ENCODE results near the gene HM13. TPM values are rescaled to one million over a fixed set of nuclear protein-coding genes. Genes with fewer than 3 reads are reported as not detected.
"Not testable (repeated sequence)": the region's sequence is repeated elsewhere in the genome, so short reads cannot be mapped to it uniquely, and the experiment has no call there.

HM13 gene, protein sequence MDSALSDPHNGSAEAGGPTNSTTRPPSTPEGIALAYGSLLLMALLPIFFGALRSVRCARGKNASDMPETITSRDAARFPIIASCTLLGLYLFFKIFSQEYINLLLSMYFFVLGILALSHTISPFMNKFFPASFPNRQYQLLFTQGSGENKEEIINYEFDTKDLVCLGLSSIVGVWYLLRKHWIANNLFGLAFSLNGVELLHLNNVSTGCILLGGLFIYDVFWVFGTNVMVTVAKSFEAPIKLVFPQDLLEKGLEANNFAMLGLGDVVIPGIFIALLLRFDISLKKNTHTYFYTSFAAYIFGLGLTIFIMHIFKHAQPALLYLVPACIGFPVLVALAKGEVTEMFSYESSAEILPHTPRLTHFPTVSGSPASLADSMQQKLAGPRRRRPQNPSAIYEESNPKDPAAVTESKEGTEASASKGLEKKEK
- 100 to 1,000 TPM in 2 of 3 donors, 10 to 100 TPM in 1; 95.6 to 137 (median 109) TPM for total RNA-seq
- long read RNA-seq, donor 1, transcript HM13-202 (12 exons, 1,606 nt), result major isoform, 99 of 151 reads
- long read RNA-seq, donor 1, partial matches to known transcripts, result 8 of 151 reads
- long read RNA-seq, donor 1, other reads (novel, unspliced or antisense), result 33 of 151 reads
- long read RNA-seq, donor 2, transcript HM13-221 (2 exons, 372 nt), result minor isoform, 12 of 125 reads
- long read RNA-seq, donor 2, transcript HM13-202 (12 exons, 1,606 nt), result major isoform, 89 of 125 reads
- long read RNA-seq, donor 2, partial matches to known transcripts, result 5 of 125 reads
- long read RNA-seq, donor 2, other reads (novel, unspliced or antisense), result 15 of 125 reads

DNA sequence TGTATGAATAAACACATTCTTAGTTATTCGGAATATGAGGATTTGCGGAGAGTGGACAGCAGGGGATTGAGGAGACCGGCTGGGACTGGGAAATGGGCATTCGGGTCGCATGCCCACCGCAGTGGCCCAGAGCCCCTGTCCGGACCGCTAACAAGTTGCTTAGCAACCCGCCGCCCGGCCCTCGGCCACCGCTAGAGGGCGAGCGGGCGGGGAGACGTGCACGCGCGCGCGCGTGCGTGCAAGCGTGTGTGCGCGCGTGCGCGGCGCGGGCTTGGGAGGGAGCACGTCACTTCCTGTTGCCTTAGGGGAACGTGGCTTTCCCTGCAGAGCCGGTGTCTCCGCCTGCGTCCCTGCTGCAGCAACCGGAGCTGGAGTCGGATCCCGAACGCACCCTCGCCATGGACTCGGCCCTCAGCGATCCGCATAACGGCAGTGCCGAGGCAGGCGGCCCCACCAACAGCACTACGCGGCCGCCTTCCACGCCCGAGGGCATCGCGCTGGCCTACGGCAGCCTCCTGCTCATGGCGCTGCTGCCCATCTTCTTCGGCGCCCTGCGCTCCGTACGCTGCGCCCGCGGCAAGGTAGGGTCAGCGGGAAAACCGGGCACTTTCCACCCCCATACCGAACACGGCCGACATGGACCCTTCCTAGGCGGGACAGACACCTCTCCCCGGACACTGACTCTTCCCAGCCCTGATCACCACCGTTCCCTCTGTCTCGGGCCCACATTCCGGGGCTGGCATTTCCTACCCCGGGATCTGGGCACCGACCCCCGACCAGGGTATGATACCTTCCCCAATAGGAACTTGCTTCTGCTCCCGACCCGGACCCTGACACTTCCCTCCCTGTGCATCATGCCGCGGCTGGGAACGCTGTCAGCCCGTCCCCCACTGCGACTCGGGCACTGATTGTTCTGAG is at the start of gene HM13:
TSS of gene HM13 (plus strand) at position 289 of the 918 bp plus-strand sequence. CDS start at position 399, 110 bp downstream.
- H3K9me3 ChIP-seq, result no peaks in the 10 kb centered on the region
- peak; percentile 93 to 95 (median 93) for DNase-seq
- peak; percentile 99 for ATAC-seq
- TF ChIP-seq, protein P1, sequence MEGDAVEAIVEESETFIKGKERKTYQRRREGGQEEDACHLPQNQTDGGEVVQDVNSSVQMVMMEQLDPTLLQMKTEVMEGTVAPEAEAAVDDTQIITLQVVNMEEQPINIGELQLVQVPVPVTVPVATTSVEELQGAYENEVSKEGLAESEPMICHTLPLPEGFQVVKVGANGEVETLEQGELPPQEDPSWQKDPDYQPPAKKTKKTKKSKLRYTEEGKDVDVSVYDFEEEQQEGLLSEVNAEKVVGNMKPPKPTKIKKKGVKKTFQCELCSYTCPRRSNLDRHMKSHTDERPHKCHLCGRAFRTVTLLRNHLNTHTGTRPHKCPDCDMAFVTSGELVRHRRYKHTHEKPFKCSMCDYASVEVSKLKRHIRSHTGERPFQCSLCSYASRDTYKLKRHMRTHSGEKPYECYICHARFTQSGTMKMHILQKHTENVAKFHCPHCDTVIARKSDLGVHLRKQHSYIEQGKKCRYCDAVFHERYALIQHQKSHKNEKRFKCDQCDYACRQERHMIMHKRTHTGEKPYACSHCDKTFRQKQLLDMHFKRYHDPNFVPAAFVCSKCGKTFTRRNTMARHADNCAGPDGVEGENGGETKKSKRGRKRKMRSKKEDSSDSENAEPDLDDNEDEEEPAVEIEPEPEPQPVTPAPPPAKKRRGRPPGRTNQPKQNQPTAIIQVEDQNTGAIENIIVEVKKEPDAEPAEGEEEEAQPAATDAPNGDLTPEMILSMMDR (IDR thresholded peaks at IDR 0.05), result peak; percentile 97
- intact Hi-C loops (cut with DNase I, micrococcal nuclease), result no loop called here
- H3K4me1 ChIP-seq (ENCODE audit: low read depth), result peaks cover 28% of the 10 kb centered on the region
- peak within 1 kb of the TSS; percentile 56 for H3K4me3 ChIP-seq
- H3K36me3 ChIP-seq (ENCODE audit: low read depth), result no peaks in the 10 kb centered on the region

DNA sequence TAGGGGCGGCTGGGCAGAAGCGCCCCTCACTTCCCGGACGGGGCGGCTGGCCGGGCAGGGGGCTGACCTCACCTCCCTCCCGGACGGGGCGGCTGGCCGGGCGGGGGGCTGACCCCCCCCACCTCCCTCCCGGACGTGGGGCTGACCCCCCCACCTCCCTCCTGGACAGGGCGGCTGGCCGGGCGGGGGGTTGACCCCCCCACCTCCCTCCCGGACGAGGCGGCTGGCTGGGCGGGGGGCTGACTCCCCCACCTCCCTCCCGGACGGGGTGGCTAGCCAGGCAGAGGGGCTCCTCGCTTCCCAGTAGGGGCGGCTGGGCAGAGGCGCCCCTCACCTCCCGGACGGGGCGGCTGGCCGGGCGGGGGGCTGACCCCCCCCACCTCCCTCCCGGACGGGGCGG is 43.3 kb upstream of the HM13 start:
- not testable (repeated sequence) for ATAC-seq

DNA sequence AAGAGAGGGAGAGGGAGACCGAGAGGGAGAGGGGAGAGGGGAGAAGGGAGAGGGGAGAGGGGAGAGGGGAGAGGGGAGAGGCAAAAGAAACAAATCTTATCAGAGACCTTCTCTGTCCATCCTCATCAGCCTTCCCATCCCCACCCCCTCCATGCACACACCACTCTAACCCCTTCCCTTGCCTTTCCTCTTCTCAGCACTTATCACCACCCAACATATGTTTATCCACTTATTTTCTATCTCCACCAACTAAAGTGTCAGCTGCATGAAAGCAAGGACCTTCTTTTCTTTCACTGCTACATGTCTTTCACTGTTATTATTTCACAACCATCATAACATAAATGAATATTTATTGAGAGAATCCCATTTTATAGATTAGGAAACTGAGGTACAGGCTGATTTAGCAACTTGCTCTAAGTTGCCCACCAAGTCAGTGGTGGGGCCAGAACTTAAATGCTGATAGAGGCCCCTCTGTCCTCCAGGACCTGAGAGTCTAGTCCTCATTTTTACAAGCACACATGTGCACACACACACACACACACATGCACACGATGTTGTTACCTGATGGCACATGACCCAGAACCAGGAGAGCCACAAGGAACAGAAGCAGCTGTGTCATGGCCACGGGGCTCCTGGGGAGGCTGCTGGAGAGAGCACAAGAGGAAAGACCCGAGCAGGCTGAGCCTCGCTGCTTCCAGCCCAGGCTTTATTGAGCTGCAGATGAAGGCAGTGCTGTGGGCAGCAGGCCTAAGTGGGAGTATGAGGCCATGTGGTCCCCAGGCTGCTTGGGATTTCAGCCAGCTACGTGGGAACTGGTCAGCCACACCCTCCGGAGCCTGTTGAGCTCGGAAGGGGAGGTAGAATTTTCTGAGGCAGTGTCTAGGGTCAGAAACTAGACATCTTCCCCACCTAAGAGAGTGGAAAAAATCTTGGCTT is 41.6 kb upstream of the HM13 start:
- no peak for ATAC-seq
- Histone ChIP-seq H3K4me1 (ENCODE audit: low read depth) (no peaks in the 10 kb centered on the region), H3K36me3 (ENCODE audit: low read depth) (no peaks in the 10 kb centered on the region), H3K4me3 (no peak overlapping the region), H3K9me3 (no peaks in the 10 kb centered on the region)
- no peak for DNase-seq
- intact Hi-C loops (cut with DNase I, micrococcal nuclease), result no loop called here
- TF ChIP-seq, protein P1 (IDR thresholded peaks at IDR 0.05), result no peak

More for the DNA sequence above, 43.3 kb upstream of the HM13 start:
- H3K4me1 ChIP-seq (ENCODE audit: low read depth); intact Hi-C loops (cut with DNase I, micrococcal nuclease); H3K36me3 ChIP-seq (ENCODE audit: low read depth); DNase-seq; H3K9me3 ChIP-seq; H3K4me3 ChIP-seq: not testable (repeated sequence)

DNA sequence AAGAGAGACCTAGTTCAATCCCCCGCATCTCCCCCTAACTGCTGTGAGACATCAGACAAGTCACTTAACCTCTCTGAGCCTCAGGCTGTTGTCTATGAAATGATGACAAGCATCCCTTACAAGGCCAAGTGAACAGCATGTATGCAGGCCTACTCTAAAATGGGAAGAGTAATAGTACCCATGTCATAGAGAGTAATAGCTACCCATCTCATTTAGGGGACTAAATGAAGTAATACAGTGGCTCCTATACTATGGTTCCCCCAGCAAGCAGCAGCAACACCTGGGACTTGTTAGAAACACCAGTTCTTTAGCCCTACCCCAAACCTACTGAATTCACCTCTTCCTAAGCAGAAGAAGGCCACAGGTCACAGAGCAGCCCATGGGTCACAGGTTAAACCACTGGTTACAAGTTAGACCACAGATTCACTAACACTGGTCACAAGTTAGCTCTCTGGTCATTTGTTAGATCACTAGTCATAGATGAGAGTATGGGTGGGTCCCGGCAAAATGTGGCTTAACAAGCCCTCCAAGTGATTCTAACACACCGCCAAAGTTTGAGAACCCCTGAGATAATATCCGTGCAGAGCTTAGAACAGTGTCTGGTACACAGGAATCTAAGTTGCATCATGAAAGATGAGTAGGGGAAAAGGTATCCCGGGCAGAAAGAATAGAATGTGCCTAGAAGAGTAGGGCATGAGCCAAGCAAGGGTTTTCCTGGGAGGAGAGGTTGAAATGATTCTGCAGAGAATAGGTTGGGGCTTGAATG is 40.7 kb upstream of the HM13 start:
- ATAC-seq (no peak), DNase-seq (no peak)
- Histone ChIP-seq H3K9me3 (no peaks in the 10 kb centered on the region), H3K36me3 (ENCODE audit: low read depth) (no peaks in the 10 kb centered on the region), H3K4me1 (ENCODE audit: low read depth) (no peaks in the 10 kb centered on the region), H3K4me3 (no peak overlapping the region)
- TF ChIP-seq, protein P1 (IDR thresholded peaks at IDR 0.05), result no peak
- intact Hi-C loops (cut with DNase I, micrococcal nuclease), result no loop called here

DNA sequence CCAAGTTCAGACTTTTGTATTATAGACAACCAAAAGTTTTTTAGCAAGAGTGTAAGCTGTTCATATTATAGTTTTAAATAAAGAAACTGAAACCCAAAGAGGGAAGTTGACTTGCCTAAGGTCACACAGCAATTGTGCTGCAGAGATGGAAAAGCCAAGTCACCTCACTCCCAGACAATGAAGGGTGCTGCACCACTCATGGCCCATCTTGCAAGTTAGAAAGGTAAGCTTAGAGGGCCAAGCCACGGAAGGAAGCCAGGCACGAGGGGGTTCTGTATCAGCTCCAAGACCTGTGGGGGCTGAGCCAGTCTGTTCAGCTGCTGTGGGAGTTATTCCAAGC is 40.2 kb upstream of the HM13 start:
- ATAC-seq (no peak), DNase-seq (no peak)
- intact Hi-C loops (cut with DNase I, micrococcal nuclease), result no loop called here
- Histone ChIP-seq H3K4me1 (ENCODE audit: low read depth) (no peaks in the 10 kb centered on the region), H3K9me3 (no peaks in the 10 kb centered on the region), H3K36me3 (ENCODE audit: low read depth) (no peaks in the 10 kb centered on the region), H3K4me3 (no peak overlapping the region)
- TF ChIP-seq, protein P1 (IDR thresholded peaks at IDR 0.05), result no peak
